ENCODE data around the gene SEMA3A.
A peak's percentile ranks its signal among the peaks of the same experiment; 100 is the strongest.
"Not testable (repeated sequence)": the region's sequence is repeated elsewhere in the genome, so short reads cannot be mapped to it uniquely, and the experiment has no call there.

The SEMA3A gene

GRCh38 chr7:84058311-84059076 is 136.1 kb downstream of the SEMA3A start:
- peak; percentile 75 for DNase-seq

GRCh38 chr7:84057576-84057975 is 137.0 kb downstream of the SEMA3A start:
- no peak for DNase-seq

GRCh38 chr7:84055904-84056605 is 138.5 kb downstream of the SEMA3A start:
- peak; percentile 1 for DNase-seq

DNA sequence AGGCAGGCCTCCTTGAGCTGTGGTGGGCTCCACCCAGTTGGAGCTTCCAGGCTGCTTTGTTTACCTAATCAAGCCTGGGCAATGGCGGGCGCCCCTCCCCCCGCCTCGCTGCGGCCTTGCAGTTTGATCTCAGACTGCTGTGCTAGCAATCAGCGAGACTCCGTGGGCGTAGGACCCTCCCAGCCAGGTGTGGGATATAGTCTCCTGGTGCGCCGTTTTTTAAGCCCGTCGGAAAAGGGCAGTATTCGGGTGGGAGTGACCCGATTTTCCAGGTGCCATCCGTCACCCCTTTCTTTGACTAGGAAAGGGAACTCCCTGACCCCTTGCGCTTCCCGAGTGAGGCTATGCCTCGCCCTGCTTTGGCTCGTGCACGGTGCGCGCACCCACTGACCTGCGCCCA is 139.4 kb downstream of the SEMA3A start:
- not testable (repeated sequence) for DNase-seq

DNA sequence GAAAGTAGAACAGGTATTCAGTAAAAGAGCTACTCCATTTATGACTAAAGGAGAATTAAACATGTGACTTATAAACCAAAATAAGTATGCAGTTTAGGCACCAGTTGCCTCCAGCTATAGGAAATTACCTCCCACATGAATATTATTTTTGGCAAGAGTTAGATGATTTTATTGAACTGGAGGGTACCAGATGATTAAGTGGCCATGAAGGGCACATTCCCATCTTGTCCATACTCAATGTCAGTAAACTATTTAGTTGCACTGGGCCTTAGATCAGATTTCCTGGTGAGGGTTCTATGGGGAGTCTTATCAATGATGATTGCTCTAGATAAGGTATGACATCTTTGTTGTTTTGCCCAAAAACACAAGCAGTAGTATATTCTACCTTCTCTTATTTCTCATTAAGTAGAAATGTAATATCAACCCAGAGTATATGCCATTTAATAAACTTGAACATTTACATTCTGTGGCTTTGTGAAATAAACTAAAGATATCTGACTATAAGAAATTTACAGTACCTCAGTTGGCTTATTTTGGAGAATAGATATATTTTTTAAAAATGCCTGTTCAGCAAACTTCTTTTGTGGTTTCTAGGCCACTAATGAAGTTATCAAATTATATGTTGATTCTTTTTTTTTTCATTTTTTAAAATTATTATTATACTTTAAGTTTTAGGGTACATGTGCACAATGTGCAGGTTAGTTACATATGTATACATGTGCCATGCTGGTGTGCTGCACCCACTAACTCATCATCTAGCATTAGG is 145.3 kb downstream of the SEMA3A start:
- DNase-seq: no peak

DNA sequence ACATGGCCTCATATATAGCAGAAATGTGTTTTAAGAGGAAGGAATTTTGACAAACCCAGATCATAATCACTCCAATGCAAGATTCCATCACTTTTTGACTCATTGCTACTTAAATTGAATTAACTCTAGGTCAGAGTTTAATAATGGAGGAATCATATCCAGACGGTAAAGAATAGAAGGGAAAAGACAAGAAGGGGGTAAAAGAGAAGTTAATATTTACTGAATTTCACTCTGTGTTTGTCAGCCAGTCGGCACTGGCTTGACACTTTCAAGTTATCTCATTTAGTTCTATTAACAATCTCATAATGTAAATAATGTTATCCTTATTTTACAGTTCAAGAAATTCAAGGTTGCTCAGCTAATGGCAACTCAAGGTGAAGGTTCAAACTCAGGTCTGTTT is 147.5 kb downstream of the SEMA3A start:
- DNase-seq: no peak

DNA sequence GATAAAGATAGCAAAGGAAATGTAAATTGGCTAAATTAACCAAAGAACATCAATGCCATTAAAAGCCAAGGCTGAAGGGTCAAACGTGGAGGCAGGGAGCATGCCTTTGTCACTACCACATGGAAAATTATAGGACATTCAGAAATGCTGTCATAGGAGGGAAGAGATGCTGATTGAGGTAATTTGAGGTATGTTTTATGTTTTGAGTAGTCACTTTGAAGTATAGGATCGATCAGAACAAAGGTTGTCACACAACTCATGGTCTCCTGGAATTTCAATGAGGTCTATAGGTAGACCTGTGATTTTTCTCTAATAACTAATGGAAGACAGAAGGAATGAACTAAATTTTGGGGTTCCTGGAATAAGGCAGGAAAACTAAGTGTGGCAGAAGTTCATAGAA is 149.8 kb downstream of the SEMA3A start:
- no peak for DNase-seq

- DNase-seq: no peak
Observed at GRCh38 chr7:84043661-84044191, 150.9 kb downstream of the SEMA3A start.

DNA sequence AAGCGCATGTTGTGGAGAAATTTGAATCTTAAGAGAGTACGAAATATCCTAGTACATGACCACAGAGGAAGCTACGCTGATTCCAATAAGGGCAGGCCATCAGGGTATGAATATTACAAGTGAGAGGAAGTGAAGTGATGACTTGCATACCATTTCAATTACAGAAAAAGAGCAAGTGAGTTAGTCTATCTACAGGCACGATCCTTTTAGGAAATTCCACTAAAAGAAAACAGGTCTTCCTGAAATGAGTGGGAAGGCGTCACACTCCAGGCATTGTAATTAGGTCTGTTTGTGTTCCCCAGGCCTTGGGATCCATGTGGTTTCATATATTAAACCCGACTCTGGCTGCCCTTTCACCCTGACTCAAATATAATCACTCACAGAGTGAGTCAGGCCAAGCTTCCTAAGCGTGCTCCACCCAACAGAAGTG is 152.5 kb downstream of the SEMA3A start:
- DNase-seq: peak; percentile 73

GRCh38 chr7:84041649-84042048 is 152.9 kb downstream of the SEMA3A start:
- no peak for DNase-seq

GRCh38 chr7:84040355-84040754 is 154.2 kb downstream of the SEMA3A start:
- no peak for DNase-seq

GRCh38 chr7:84039432-84039831 is 155.2 kb downstream of the SEMA3A start:
- DNase-seq: no peak

- DNase-seq: no peak
Observed at GRCh38 chr7:84027678-84028077, 166.9 kb downstream of the SEMA3A start.

DNA sequence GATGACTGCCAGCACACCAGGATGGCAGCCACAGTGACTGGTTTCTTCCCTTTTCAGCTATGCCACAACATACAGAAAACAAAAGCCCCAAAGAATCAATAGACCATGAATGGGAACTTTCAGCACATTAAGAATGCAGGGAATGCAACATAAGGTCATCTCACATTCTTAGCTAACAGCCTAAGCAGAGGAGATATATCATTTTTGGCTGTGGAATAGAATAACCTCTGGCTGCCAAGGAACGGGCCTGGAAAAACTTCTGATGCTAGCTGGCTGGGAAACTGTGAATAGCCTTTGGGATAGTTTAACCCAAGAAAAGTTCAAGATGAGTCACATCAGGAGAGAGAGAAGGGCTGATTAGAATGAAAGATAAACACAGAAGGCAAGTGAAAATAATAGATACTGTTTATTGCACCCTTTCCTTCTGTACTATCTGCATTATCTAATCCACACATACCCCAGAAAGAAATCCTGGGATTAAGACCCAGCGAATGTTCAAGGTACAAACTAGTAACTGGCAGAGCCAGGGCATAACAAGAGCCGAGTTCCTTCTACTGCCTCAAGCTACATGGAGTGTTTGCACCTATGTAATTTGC is 169.2 kb downstream of the SEMA3A start:
- peak; percentile 96 for DNase-seq

DNA sequence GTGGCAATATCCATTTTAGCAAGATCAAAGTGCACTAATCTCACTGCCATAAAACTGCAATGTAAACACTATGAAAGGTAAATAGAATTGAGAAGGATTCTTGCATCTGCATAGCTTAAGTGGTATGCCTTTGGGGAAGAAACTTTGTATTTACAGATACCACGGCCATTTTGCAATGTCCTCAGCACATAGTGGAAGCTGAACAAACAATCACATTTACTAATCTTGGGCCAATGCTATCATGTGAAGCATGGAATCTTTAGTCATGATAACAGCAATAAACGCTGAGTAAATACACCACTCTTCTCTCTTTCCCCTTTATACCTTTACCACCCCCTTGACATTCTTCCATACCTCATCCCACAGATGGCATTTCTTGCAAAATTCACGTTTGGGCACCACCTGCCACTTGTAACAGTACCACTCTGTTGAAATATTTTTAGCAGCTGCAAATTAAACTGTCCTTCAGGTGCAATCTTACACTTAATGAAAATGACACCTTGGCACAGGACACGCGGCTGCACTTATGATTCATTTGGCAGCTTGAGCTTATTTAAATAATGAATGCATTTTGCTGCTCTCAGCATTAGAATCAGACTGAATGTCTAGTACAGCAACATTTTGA is 171.8 kb downstream of the SEMA3A start:
- DNase-seq: no peak

DNA sequence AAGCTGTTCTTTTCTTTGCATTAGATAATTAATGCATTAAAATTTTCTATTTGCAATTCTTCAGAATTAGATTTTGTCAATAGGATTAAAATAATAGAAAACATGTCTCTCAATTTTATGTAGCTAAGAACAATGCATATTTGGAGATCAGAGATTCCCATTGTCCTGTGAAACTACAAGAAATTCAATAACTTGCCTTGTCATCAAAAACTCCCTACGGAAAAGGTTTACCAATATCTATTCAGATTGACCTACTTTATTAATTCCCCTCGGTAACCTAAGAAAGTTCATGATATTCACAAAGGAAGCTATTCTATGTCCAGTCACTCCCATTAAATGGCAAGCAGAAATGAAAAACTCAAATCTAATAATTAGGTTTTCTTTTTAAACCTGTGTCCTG is 172.6 kb downstream of the SEMA3A start:
- no peak for DNase-seq

DNA sequence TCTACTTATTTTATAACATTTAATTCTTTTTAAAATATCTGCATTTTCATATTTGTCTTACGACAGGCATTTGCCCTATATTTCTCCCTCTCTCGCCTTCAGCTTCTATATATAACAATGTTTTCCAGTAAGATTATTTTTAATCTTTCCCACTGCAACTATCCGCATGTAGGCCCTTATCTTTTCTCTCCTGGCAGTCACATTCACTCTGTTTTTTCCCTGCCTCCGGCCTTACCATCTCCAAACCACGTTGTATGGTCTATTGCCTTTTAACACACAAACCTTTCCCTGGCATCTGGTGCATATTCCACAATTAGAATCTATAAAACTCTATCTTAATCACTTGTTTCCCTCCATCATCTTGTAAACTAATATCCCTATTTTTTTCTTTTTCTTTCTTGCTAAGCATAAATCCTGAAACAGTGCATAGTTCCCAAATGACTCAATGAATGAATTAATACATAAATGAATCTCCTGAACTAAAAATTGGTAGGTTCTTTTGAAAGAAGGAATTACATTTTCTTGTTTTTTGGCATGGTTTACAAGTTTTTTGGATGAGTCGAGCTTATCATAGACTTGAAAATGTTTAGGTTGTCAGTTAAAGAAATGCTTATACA is 173.2 kb downstream of the SEMA3A start:
- peak; percentile 65 for DNase-seq

GRCh38 chr7:84017651-84018050 is 176.9 kb downstream of the SEMA3A start:
- no peak for DNase-seq

- no peak for DNase-seq
Observed at GRCh38 chr7:84013616-84014240, 180.9 kb downstream of the SEMA3A start.

DNA sequence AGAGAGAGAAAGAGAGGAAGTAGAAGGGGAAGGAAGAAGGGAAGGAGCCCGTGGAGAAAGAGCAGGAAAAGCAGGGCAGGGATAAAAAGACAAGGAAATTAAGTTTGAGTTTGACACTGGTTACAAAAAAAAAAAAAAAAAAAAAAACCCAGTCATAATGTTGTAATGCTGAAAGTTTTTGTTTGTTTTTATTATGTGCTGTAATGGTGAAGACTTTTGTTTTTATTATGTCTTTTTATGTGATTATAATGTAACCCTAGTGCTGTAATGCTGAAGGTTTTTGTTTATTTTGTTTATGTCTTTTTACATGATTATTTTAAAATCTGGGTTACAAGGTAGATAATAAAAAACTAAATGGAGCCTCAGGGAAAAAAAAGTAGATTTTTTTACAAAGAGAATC is 184.8 kb downstream of the SEMA3A start:
- DNase-seq: peak; percentile 29

- DNase-seq: peak; percentile 75
Observed at GRCh38 chr7:84009051-84009450, 185.5 kb downstream of the SEMA3A start.
